A673 (cell line): ENCODE results near the gene LRP4. TPM values are rescaled to one million over a fixed set of nuclear protein-coding genes. Genes with fewer than 3 reads are reported as not detected.

Experiments
- BruUV-seq: library from RNA; stranded (reverse); fragments of 400-500 nt; replicated peaks from 2 replicates; lab custom pipeline; 2021; lab: Mats Ljungman, UMichigan
- CTCF ChIA-PET: fragments of 300-600 bp; sonication (Branson Sonifier 250); formaldehyde crosslinking; loops from one replicate; lab custom pipeline; 2022; ENCODE audit warnings: antibody characterized with exemption; lab: Charles Lee
- POLR2A ChIA-PET: fragments of 300-600 bp; sonication (Branson Sonifier 250); formaldehyde crosslinking; loops from one replicate; lab custom pipeline; 2022; ENCODE audit warnings: antibody characterized with exemption; ENCODE audit not compliant: low non-redundant PET; lab: Charles Lee
- DNase-seq: peaks from one replicate; pipeline ENCODE4 v3.0.0-alpha.2; 2015; ENCODE audit warnings: low spot score
- H3K27ac ChIP-seq: fragments of 200-600 bp; sonication (generic); 2 replicates; pipeline ENCODE4 v1.5.1; 2016; ENCODE audit warnings: mixed run types, low read depth, mild to moderate bottlenecking, mixed read lengths, antibody characterized with exemption, low read length; ENCODE audit not compliant: poor library complexity, severe bottlenecking
- H3K27me3 ChIP-seq: fragments of 200-600 bp; sonication (generic); replicated peaks from 2 replicates; pipeline ENCODE4 v1.6.1; 2017; ENCODE audit warnings: mixed run types, low read depth, mild to moderate bottlenecking, mixed read lengths, antibody characterized with exemption, low read length; ENCODE audit not compliant: insufficient read depth, poor library complexity
- H3K36me3 ChIP-seq: fragments of 200-600 bp; sonication (generic); 2 replicates; pipeline ENCODE4 v1.6.1; 2016; ENCODE audit warnings: mixed run types, mild to moderate bottlenecking, mixed read lengths, antibody characterized with exemption, low read length; ENCODE audit not compliant: insufficient read depth, poor library complexity, severe bottlenecking
- H3K4me1 ChIP-seq: fragments of 200-600 bp; sonication (generic); 2 replicates; pipeline ENCODE4 v1.6.1; 2017; ENCODE audit warnings: mixed run types, mild to moderate bottlenecking, mixed read lengths, antibody characterized with exemption, low read length; ENCODE audit not compliant: insufficient read depth, poor library complexity, severe bottlenecking
- H3K4me3 ChIP-seq: fragments of 200-600 bp; sonication (generic); 2 replicates; pipeline ENCODE4 v1.5.1; 2016; ENCODE audit warnings: low read depth, mixed run types, mild to moderate bottlenecking, mixed read lengths, low read length; ENCODE audit not compliant: poor library complexity, severe bottlenecking
- H3K9me3 ChIP-seq: fragments of 200-600 bp; sonication (generic); 2 replicates; pipeline ENCODE4 v1.6.1; 2016; ENCODE audit warnings: mixed run types, low read depth, mild to moderate bottlenecking, mixed read lengths, antibody characterized with exemption, low read length; ENCODE audit not compliant: poor library complexity, severe bottlenecking
- EZH2 ChIP-seq: fragments of 200-600 bp; sonication (generic); IDR thresholded peaks from 2 replicates; pipeline ENCODE4 v1.6.1; 2017; ENCODE audit warnings: borderline replicate concordance, low read depth, mild to moderate bottlenecking, mixed read lengths, antibody characterized with exemption, low read length; ENCODE audit not compliant: poor library complexity, severe bottlenecking
- intact Hi-C: fragments of 100-400 bp; cut with micrococcal nuclease; formaldehyde crosslinking; loops from one replicate; pipeline ENCODE4 v1.10.0; 2022; ENCODE audit not compliant: unreplicated experiment
- total RNA-seq: library from RNA; stranded (reverse); gene quantifications from 2 replicates; pipeline ENCODE4 v1.2.3, GENCODE V29; 2021
- TF ChIP-seq, protein P1 (sequence below): fragments of 300-800, 200-600 bp; sonication (generic); conservative IDR thresholded peaks from 2 replicates; pipeline ENCODE4 v1.5.1; 2017; ENCODE audit warnings: low read depth, mild to moderate bottlenecking, antibody characterized with exemption, low read length, moderate library complexity, mixed read lengths

Gene LRP4
- total RNA-seq, 1 experiment from 2014 or later = 31.8 TPM

DNA sequence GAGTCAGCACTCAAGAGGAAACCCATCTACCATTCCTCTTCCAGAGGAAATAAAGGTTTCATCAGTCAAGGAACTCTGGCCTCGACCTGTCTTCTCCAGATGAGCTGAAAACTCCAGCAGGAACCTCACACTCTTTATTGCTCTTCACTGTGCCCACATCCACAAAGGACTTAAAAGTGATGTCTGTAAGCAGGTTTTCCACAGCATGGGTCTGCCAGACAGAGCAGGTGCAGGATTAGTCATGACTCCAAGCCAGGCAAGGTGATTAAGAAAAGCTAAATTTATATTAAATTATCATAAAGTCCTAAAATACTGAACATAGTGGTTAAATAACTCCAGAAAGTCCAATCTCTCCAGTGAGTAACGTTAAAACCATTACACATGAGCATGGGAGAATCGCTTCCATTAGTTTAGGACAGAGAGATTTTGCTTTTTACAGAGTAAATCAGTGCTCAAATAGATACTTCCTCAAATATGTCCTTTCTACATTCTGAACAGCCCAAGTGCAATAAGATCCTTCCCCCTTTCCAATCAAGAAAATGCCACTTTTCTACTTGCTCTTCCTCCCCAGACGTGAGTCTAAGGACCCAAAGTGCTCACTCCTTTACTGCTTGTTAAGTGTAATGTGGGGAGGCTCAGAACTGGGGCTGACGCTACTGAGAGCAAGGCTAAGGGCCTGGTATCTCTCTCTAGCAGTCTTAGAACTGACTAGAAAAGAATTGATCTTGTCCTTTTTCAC lies 61.6 kb downstream of the LRP4 start:
- no peak for DNase-seq
- no peak for TF ChIP-seq EZH2
- TF ChIP-seq, protein P1, sequence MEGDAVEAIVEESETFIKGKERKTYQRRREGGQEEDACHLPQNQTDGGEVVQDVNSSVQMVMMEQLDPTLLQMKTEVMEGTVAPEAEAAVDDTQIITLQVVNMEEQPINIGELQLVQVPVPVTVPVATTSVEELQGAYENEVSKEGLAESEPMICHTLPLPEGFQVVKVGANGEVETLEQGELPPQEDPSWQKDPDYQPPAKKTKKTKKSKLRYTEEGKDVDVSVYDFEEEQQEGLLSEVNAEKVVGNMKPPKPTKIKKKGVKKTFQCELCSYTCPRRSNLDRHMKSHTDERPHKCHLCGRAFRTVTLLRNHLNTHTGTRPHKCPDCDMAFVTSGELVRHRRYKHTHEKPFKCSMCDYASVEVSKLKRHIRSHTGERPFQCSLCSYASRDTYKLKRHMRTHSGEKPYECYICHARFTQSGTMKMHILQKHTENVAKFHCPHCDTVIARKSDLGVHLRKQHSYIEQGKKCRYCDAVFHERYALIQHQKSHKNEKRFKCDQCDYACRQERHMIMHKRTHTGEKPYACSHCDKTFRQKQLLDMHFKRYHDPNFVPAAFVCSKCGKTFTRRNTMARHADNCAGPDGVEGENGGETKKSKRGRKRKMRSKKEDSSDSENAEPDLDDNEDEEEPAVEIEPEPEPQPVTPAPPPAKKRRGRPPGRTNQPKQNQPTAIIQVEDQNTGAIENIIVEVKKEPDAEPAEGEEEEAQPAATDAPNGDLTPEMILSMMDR = no peak
- intact Hi-C loops = no loop called here
- peaks cover 9% of the 10 kb centered on the region for H3K36me3 ChIP-seq
- CTCF ChIA-PET = no interaction called here
- H3K4me1 ChIP-seq = no peaks in the 10 kb centered on the region
- BruUV-seq = TSS peak; percentile 30
- no peaks in the 10 kb centered on the region for H3K27me3 ChIP-seq
- POLR2A ChIA-PET = no interaction called here
- H3K27ac ChIP-seq = no peak overlapping the region
- no peak overlapping the region for H3K4me3 ChIP-seq
- H3K9me3 ChIP-seq = no peaks in the 10 kb centered on the region

DNA sequence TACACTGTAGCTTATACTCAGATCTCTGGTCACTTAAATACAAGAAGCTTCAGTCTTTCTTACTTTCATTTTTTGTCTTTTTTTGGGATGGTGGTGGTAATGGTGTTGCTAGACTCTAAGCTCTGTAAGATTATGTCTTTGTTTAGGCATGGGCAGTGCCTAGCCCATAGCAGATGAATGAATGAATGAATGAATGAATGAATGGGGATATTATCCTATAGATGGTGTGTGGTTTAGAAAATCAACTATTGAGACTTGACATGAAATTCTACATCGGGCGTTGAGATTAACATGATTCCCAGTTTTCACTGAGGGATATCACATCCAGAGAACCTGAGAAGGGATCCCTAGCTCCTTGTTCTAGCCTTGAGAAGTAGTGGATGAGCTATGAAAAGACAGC lies 62.5 kb downstream of the LRP4 start:
- POLR2A ChIA-PET = no interaction called here
- H3K27me3 ChIP-seq = no peaks in the 10 kb centered on the region
- DNase-seq = no peak
- H3K27ac ChIP-seq = no peak overlapping the region
- H3K4me3 ChIP-seq = no peak overlapping the region
- no peak for TF ChIP-seq EZH2
- TF ChIP-seq, protein P1 = no peak
- intact Hi-C loops = no loop called here
- H3K36me3 ChIP-seq = peaks cover 9% of the 10 kb centered on the region
- no peaks in the 10 kb centered on the region for H3K4me1 ChIP-seq
- no peaks in the 10 kb centered on the region for H3K9me3 ChIP-seq
- no TSS peak for BruUV-seq
- CTCF ChIA-PET = no interaction called here

DNA sequence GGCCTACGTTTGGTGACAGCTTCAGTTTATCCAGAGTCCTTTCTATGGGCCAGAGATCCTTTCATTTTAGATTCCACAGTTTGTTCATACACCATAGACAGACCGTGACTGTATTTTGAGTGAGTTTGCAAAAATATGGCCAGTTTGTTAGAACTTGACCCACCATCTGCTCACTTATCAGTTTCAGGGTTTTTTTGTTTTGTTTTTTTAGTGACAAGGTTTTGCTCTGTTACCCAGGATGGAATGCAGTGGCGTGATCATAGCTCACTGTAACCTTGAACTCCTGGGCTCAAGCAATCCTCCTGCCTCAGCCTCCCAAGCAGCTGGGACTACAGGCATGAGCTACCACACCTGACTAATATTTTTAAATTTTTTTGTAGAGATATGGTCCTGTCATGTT lies 63.2 kb downstream of the LRP4 start:
- H3K4me3 ChIP-seq = no peak overlapping the region
- BruUV-seq = no TSS peak
- POLR2A ChIA-PET = interaction anchor here (0.7 kb wide), 1 partner anchor 233 kb away, joined by 3 read pairs; no protein-coding TSS in a partner anchor
- no peaks in the 10 kb centered on the region for H3K27me3 ChIP-seq
- H3K9me3 ChIP-seq = no peaks in the 10 kb centered on the region
- no peak for DNase-seq
- H3K4me1 ChIP-seq = no peaks in the 10 kb centered on the region
- no peak overlapping the region for H3K27ac ChIP-seq
- peaks cover 9% of the 10 kb centered on the region for H3K36me3 ChIP-seq
- TF ChIP-seq EZH2 = no peak
- TF ChIP-seq, protein P1 = no peak
- intact Hi-C loops = no loop called here
- CTCF ChIA-PET = no interaction called here
